ENCODE measurements around the gene PPIL3.

Gene PPIL3

GRCh38 chr2:200888704-200889625, at the start of gene PPIL3, which contains the start of gene NIF3L1:
PPIL3 (minus strand) TSS chr2:200889077; CDS start chr2:200887615, 1,462 bp downstream.
NIF3L1 (plus strand) TSS chr2:200889371; CDS start chr2:200891944, 2,573 bp downstream.
- H3K9ac ChIP-seq = peak within 1 kb of the TSS; percentile 81
- H3K27me3 ChIP-seq (ENCODE audit: insufficient read depth, low read depth) = no peaks in the 10 kb centered on the region
- peak within 1 kb of the TSS; percentile 73 for H2AFZ ChIP-seq (ENCODE audit: low read depth)
- peaks cover 22% of the 10 kb centered on the region for H3K4me1 ChIP-seq (ENCODE audit: low read depth, poor library complexity, severe bottlenecking)
- H4K20me1 ChIP-seq (ENCODE audit: insufficient read depth) = no peaks in the 10 kb centered on the region
- no peaks in the 10 kb centered on the region for H3K36me3 ChIP-seq (ENCODE audit: insufficient read depth)
- H3K79me2 ChIP-seq (ENCODE audit: insufficient read depth, low read depth) = peaks cover 33% of the 10 kb centered on the region
- peak within 1 kb of the TSS; percentile 92 for H3K27ac ChIP-seq
- H3K4me3 ChIP-seq (IDR thresholded peaks at IDR 0.05; ENCODE audit: insufficient read depth, low read depth, low read length) = peak within 1 kb of the TSS; percentile 87
- TF ChIP-seq CTCF (conservative IDR thresholded peaks at IDR 0.05; ENCODE audit: low read depth, low read length) = 0 out of 2 replicates have a peak, but pooled peaks have one; percentile 18
- H3K4me2 ChIP-seq = peak within 1 kb of the TSS; percentile 71

GRCh38 chr2:200930947-200931626, 42.2 kb upstream of the PPIL3 start:
- H3K4me1 ChIP-seq (ENCODE audit: low read depth, poor library complexity, severe bottlenecking) = no peaks in the 10 kb centered on the region
- H3K79me2 ChIP-seq (ENCODE audit: insufficient read depth, low read depth) = no peaks in the 10 kb centered on the region
- TF ChIP-seq CTCF (conservative IDR thresholded peaks at IDR 0.05; ENCODE audit: low read depth, low read length) = no peak
- H3K27me3 ChIP-seq (ENCODE audit: insufficient read depth, low read depth) = no peaks in the 10 kb centered on the region
- H3K36me3 ChIP-seq (ENCODE audit: insufficient read depth) = no peaks in the 10 kb centered on the region
- no peak overlapping the region for H2AFZ ChIP-seq (ENCODE audit: low read depth)
- no peak overlapping the region; the same call in 1 of the 2 replicates for H3K9ac ChIP-seq
- no peak overlapping the region for H3K4me3 ChIP-seq (IDR thresholded peaks at IDR 0.05; ENCODE audit: insufficient read depth, low read depth, low read length)
- no peak overlapping the region for H3K27ac ChIP-seq
- no peaks in the 10 kb centered on the region for H4K20me1 ChIP-seq (ENCODE audit: insufficient read depth)
- no peak overlapping the region for H3K4me2 ChIP-seq

- Histone ChIP-seq H3K4me3 (IDR thresholded peaks at IDR 0.05; ENCODE audit: insufficient read depth, low read depth, low read length) (no peak overlapping the region), H2AFZ (ENCODE audit: low read depth) (no peak overlapping the region), H3K79me2 (ENCODE audit: insufficient read depth, low read depth) (no peaks in the 10 kb centered on the region), H3K9ac (no peak overlapping the region), H3K4me2 (no peak overlapping the region), H4K20me1 (ENCODE audit: insufficient read depth) (no peaks in the 10 kb centered on the region), H3K27ac (no peak overlapping the region), H3K27me3 (ENCODE audit: insufficient read depth, low read depth) (no peaks in the 10 kb centered on the region), H3K36me3 (ENCODE audit: insufficient read depth) (no peaks in the 10 kb centered on the region), H3K4me1 (ENCODE audit: low read depth, poor library complexity, severe bottlenecking) (no peaks in the 10 kb centered on the region)
- no peak for TF ChIP-seq CTCF (conservative IDR thresholded peaks at IDR 0.05; ENCODE audit: low read depth, low read length)
These were observed 40.7 kb upstream of the PPIL3 start for GRCh38 chr2:200929334-200930249.

GRCh38 chr2:200922439-200922838, 33.6 kb upstream of the PPIL3 start:
- no peak overlapping the region for H2AFZ ChIP-seq (ENCODE audit: low read depth)

More at GRCh38 chr2:200922439-200922838, 33.6 kb upstream of the PPIL3 start:
- no peak overlapping the region for H3K9ac ChIP-seq
- no peak overlapping the region for H3K27ac ChIP-seq
- no peak overlapping the region for H3K4me3 ChIP-seq (IDR thresholded peaks at IDR 0.05; ENCODE audit: insufficient read depth, low read depth, low read length)
- no peak overlapping the region for H3K4me2 ChIP-seq
- no peaks in the 10 kb centered on the region for H4K20me1 ChIP-seq (ENCODE audit: insufficient read depth)
- H3K36me3 ChIP-seq (ENCODE audit: insufficient read depth) = no peaks in the 10 kb centered on the region
- H3K27me3 ChIP-seq (ENCODE audit: insufficient read depth, low read depth) = no peaks in the 10 kb centered on the region
- no peaks in the 10 kb centered on the region for H3K4me1 ChIP-seq (ENCODE audit: low read depth, poor library complexity, severe bottlenecking)
- H3K79me2 ChIP-seq (ENCODE audit: insufficient read depth, low read depth) = no peaks in the 10 kb centered on the region
- no peak for TF ChIP-seq CTCF (conservative IDR thresholded peaks at IDR 0.05; ENCODE audit: low read depth, low read length)

Measured in KMS-11 (cell line).